GM19438 (cell line): ENCODE data around the gene KCMF1.

Experiments
- ATAC-seq: cut with Tn5 transposase; IDR thresholded peaks from one replicate; pipeline ENCODE4 v1.9.1; 2021; ENCODE audit warnings: low read depth; ENCODE audit not compliant: unreplicated experiment

Gene KCMF1

GRCh38 chr2:84972932-84973331 is 2.0 kb downstream of the KCMF1 start:
- ATAC-seq = no peak

GRCh38 chr2:84980263-84980983 is 9.5 kb downstream of the KCMF1 start:
- ATAC-seq = no peak

- ATAC-seq = no peak
These were observed 15.1 kb downstream of the KCMF1 start for GRCh38 chr2:84986018-84986417.

GRCh38 chr2:84989422-84989821 is 18.5 kb downstream of the KCMF1 start:
- ATAC-seq = no peak

- ATAC-seq = no peak
These were observed 19.0 kb downstream of the KCMF1 start for GRCh38 chr2:84989927-84990326.

GRCh38 chr2:84991404-84992160 is 20.6 kb downstream of the KCMF1 start:
- ATAC-seq = no peak

GRCh38 chr2:84995826-84996225 is 24.9 kb downstream of the KCMF1 start:
- ATAC-seq = no peak

- no peak for ATAC-seq
These were observed 25.9 kb downstream of the KCMF1 start for GRCh38 chr2:84996909-84997308.

GRCh38 chr2:84999553-84999955 is 28.6 kb downstream of the KCMF1 start:
- peak; percentile 63 for ATAC-seq

- no peak for ATAC-seq
These were observed 30.6 kb downstream of the KCMF1 start for GRCh38 chr2:85001595-85001994.

GRCh38 chr2:85002534-85002933 is 31.6 kb downstream of the KCMF1 start:
- no peak for ATAC-seq

- no peak for ATAC-seq
These were observed 37.3 kb downstream of the KCMF1 start for GRCh38 chr2:85008252-85008651.

- ATAC-seq = no peak
These were observed 38.2 kb downstream of the KCMF1 start for GRCh38 chr2:85009019-85009618.

- ATAC-seq = no peak
These were observed 39.4 kb downstream of the KCMF1 start for GRCh38 chr2:85010404-85010803.

GRCh38 chr2:85011098-85011497 is 40.1 kb downstream of the KCMF1 start:
- ATAC-seq = no peak

GRCh38 chr2:85011747-85012146 is 40.8 kb downstream of the KCMF1 start:
- ATAC-seq = no peak

- no peak for ATAC-seq
These were observed 41.5 kb downstream of the KCMF1 start for GRCh38 chr2:85012431-85012830.

GRCh38 chr2:85012855-85013254 is 41.9 kb downstream of the KCMF1 start:
- no peak for ATAC-seq

GRCh38 chr2:85015653-85016360 is 44.8 kb downstream of the KCMF1 start:
- no peak for ATAC-seq

- ATAC-seq = no peak
These were observed 45.5 kb downstream of the KCMF1 start for GRCh38 chr2:85016446-85016845.

- ATAC-seq = no peak
These were observed 46.6 kb downstream of the KCMF1 start for GRCh38 chr2:85017411-85018048.
